SK-N-SH (cell line): ENCODE measurements around the gene FMN1.

Experiments
- NFIC ChIP-seq: IDR thresholded peaks from 2 replicates; pipeline ENCODE4 v1.4.0; 2012; ENCODE audit warnings: borderline replicate concordance
- POLR2AphosphoS5 ChIP-seq: IDR thresholded peaks from 2 replicates; pipeline ENCODE4 v1.6.1; 2012; ENCODE audit warnings: low read depth, low read length
- SIN3A ChIP-seq: IDR thresholded peaks from 2 replicates; pipeline ENCODE4 v1.6.1; 2012; ENCODE audit warnings: low read depth, mild to moderate bottlenecking, low read length, moderate library complexity, borderline replicate concordance
- TAF1 ChIP-seq: IDR thresholded peaks from 2 replicates; pipeline ENCODE4 v1.6.1; 2012; ENCODE audit warnings: low read depth, mild to moderate bottlenecking, low read length, moderate library complexity, borderline replicate concordance
- USF1 ChIP-seq: IDR thresholded peaks from 2 replicates; pipeline ENCODE4 v1.4.0; 2012; ENCODE audit warnings: low read depth, borderline replicate concordance
- ZBTB33 ChIP-seq: IDR thresholded peaks from 2 replicates; pipeline ENCODE4 v1.4.0; 2012; ENCODE audit warnings: low read depth, borderline replicate concordance
- TF ChIP-seq, protein P1 (sequence below): fragments of 200-600 bp; sonication (generic); IDR thresholded peaks from 2 replicates; pipeline ENCODE4 v1.6.1; 2017; ENCODE audit warnings: antibody characterized with exemption, mild to moderate bottlenecking, moderate library complexity

GRCh38 chr15:32721596-32721995 is 472.9 kb downstream of the FMN1 start:
- TF ChIP-seq NFIC (no peak), TAF1 (no peak), USF1 (no peak), ZBTB33 (no peak), POLR2AphosphoS5 (no peak), SIN3A (no peak)
- TF ChIP-seq, protein P1, sequence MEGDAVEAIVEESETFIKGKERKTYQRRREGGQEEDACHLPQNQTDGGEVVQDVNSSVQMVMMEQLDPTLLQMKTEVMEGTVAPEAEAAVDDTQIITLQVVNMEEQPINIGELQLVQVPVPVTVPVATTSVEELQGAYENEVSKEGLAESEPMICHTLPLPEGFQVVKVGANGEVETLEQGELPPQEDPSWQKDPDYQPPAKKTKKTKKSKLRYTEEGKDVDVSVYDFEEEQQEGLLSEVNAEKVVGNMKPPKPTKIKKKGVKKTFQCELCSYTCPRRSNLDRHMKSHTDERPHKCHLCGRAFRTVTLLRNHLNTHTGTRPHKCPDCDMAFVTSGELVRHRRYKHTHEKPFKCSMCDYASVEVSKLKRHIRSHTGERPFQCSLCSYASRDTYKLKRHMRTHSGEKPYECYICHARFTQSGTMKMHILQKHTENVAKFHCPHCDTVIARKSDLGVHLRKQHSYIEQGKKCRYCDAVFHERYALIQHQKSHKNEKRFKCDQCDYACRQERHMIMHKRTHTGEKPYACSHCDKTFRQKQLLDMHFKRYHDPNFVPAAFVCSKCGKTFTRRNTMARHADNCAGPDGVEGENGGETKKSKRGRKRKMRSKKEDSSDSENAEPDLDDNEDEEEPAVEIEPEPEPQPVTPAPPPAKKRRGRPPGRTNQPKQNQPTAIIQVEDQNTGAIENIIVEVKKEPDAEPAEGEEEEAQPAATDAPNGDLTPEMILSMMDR, result no peak
